Heart right ventricle (tissue), 16 donors: ENCODE results near the gene CXCL10. TPM values are rescaled to one million over a fixed set of nuclear protein-coding genes. Genes with fewer than 3 reads are reported as not detected.

Experiments used
- ATAC-seq, 8 donors: fragments of 200-7000 bp; cut with Tn5 transposase; one replicate each; pipeline ENCODE4 v1.9.1; 2020; ENCODE audit warnings: mild to moderate bottlenecking in 8 of 8, moderate library complexity in 8 of 8, moderate number of reproducible peaks in 1 of 8
- DNase-seq, 2 donors: peaks; one replicate each; pipeline ENCODE4 v3.0.0-alpha.2; 2020
- H3K27ac ChIP-seq, 10 donors: fragments of 200-600 bp; sonication (generic) in 2 of 10; one replicate each; pipeline versions ENCODE4 v1.5.0 to v1.8.0; 2020 to 2022; ENCODE audit warnings: mild to moderate bottlenecking in 3 of 10
- H3K27me3 ChIP-seq, 7 donors: fragments of 200-600 bp; one replicate each; pipeline ENCODE4 v1.8.0; 2021 to 2022; ENCODE audit warnings: mild to moderate bottlenecking in 2 of 7
- H3K36me3 ChIP-seq, 9 donors: fragments of 200-600 bp; sonication (generic) in 1 of 9; one replicate each; pipeline versions ENCODE4 v1.5.0 to v1.8.0; 2020 to 2022; ENCODE audit warnings: mild to moderate bottlenecking in 2 of 9
- H3K4me1 ChIP-seq, 9 donors: fragments of 200-600 bp; sonication (generic) in 1 of 9; one replicate each; pipeline versions ENCODE4 v1.5.0 to v1.8.0; 2020 to 2022; ENCODE audit warnings: mild to moderate bottlenecking in 4 of 9
- H3K4me3 ChIP-seq, 10 donors: fragments of 200-600 bp; sonication (generic) in 2 of 10; one replicate each; pipeline versions ENCODE4 v1.5.0 to v1.8.0; 2020 to 2022; ENCODE audit warnings: mild to moderate bottlenecking in 7 of 10, moderate library complexity in 2 of 10
- H3K9me3 ChIP-seq, 11 donors: fragments of 200-600 bp in 10 of 11; sonication (generic) in 2 of 11; one replicate each; pipeline versions ENCODE4 v1.5.0 to v1.8.0; 2013 to 2022; ENCODE audit warnings: mild to moderate bottlenecking in 2 of 11, control low read depth in 1 of 11, moderate library complexity in 1 of 11
- CTCF ChIP-seq, 9 donors: fragments of 200-600 bp; sonication (generic) in 2 of 9; IDR thresholded peaks; one replicate each; pipeline versions ENCODE4 v1.5.0 to v1.8.0; 2021 to 2022; ENCODE audit warnings: antibody characterized with exemption in 9 of 9, mild to moderate bottlenecking in 5 of 9, moderate library complexity in 1 of 9
- WGBS, 2 donors: extraction: QIAGEN DNeasy Blood & Tissue Kit; methylation state at CpG; one replicate each; pipeline ENCODE4 v1.1.7; 2013; ENCODE audit warnings: inconsistent platforms in 1 of 2; 5-methylcytosine and 5-hydroxymethylcytosine counted together
- intact Hi-C, 10 donors: fragments of 100-400 bp; cut with DNase I; formaldehyde crosslinking; loops; one replicate each; pipeline versions ENCODE4 v1.11.1 to v1.14.2; 2022
- polyA plus RNA-seq, 2 donors: library from polyadenylated mRNA; stranded (reverse); fragments of 200-250 nt; gene quantifications; one replicate each; pipeline ENCODE4 v1.2.3, GENCODE V29; 2013
- total RNA-seq, 10 donors: library from RNA; stranded (reverse); fragmentation: NEBNext Ultra II Directional in 3 of 10; extraction: Animal tissue kit (Norgen Biotek cat#: 25700) in 3 of 10; gene quantifications; one replicate each; pipeline versions ENCODE4 v1.2.1 to v1.2.4, GENCODE V29; 2021 to 2023
- donor health status: Arrhythmogenic right ventricular cardiomyopathy.
- donor health status: ischemic (EF 13 %, LVEDD 7.1; RV severe dilation, severe dysfunction).
- donor health status: healthy with polysubstance abuse.
- donor health status: DM: no; HTN: yes; CAD: no.
- donor health status: DM: no; HTN: no; CAD: no.
- donor health status: ischemic (EF 25% LVEDD 6.9; RV normal size, moderate dysfunction).
- donor health status: ischemic (EF 25% LVEDD 5.7; RV mildly dilated, moderate dysfunction).
- donor health status: healthy.
- donor health status: DM: yes; HTN: yes; CAD: no.
- donor health status: Ischemic cardiomyopathy.
- donor health status: ischemic (EF 35%, LVEDD 5.7; RV mildly dilated, moderate dysfunction).
- donor health status: nonischemic (EF 11% LVEDD 7.7; RV severe dilation, severe dysfunction).
- donor health status: DM: yes; HTN: yes; CAD: no.
- donor health status: PGD.
- donor health status: ischemic (EF 29% LVEDD 5.4; RV normal size, mild dysfunction).
- donor health status: nonischemic (EF 23%, LVEDD 6.1; RV moderate dilation, normal function).

CXCL10 gene
- total and polyA plus RNA-seq, 12 donors, result 0.14 to 191 (median 0.86) TPM; not detected in 2

GRCh38 chr4:75976177-75976576 lies 47.1 kb downstream of the CXCL10 start:
- Histone ChIP-seq H3K27me3 (no peaks in the 10 kb centered on the region), H3K27ac (no peak overlapping the region), H3K36me3 (peaks cover 0 to 100% (median 69%) of the 10 kb centered on the region in 9 donors), H3K4me3 (no peak overlapping the region), H3K9me3 (peaks cover 0 to 8% (median 0%) of the 10 kb centered on the region in 11 donors), H3K4me1 (no peaks in the 10 kb centered on the region)
- DNase-seq (no peak), ATAC-seq (no peak)
- 97 to 99% methylated on average over 2 of the region's 2 CpGs for WGBS, 2 donors
- TF ChIP-seq CTCF (IDR thresholded peaks at IDR 0.05), result no peak
- intact Hi-C loops, result no loop called here

GRCh38 chr4:75973766-75974165 lies 49.5 kb downstream of the CXCL10 start:
- Histone ChIP-seq H3K9me3 (peaks cover 0 to 8% (median 0%) of the 10 kb centered on the region in 11 donors), H3K27me3 (no peaks in the 10 kb centered on the region), H3K4me1 (no peaks in the 10 kb centered on the region), H3K4me3 (no peak overlapping the region), H3K36me3 (peaks cover 0 to 100% (median 75%) of the 10 kb centered on the region in 9 donors), H3K27ac (no peak overlapping the region)
- TF ChIP-seq CTCF (IDR thresholded peaks at IDR 0.05), result no peak
- intact Hi-C loops, result no loop called here
- DNase-seq, result no peak
- no peak for ATAC-seq

Other genes with a start within 250 kb of the CXCL10 start
- not detected for gene PPEF2, start 121.0 kb downstream of the CXCL10 start, total RNA-seq
- gene PPEF2, start 121.0 kb downstream of the CXCL10 start, polyA plus RNA-seq, result not detected
- 10 to 100 TPM in 9 of 10 donors, 1 to 10 TPM in 1; 6.4 to 27.4 (median 14.5) TPM for gene NAAA, start 82.5 kb downstream of the CXCL10 start, total RNA-seq
- gene NAAA, start 82.5 kb downstream of the CXCL10 start, polyA plus RNA-seq, result 1 to 10 TPM; 6.9 to 7.5 TPM
- 10 to 100 TPM; 18.1 to 27.2 (median 24.3) TPM for gene SDAD1, start 32.6 kb downstream of the CXCL10 start, total RNA-seq
- gene SDAD1, start 32.6 kb downstream of the CXCL10 start, polyA plus RNA-seq, result 10 to 100 TPM in 1 of 2 donors, 1 to 10 TPM in 1; 7.4 to 11.9 TPM
- gene CXCL9, start 16.0 kb downstream of the CXCL10 start, total RNA-seq, result 100 to 1,000 TPM in 1 of 10 donors, 1 to 10 TPM in 2, under 1 TPM in 7; 0.10 to 396 (median 0.60) TPM
- gene CXCL9, start 16.0 kb downstream of the CXCL10 start, polyA plus RNA-seq, result under 1 TPM; 0.37 to 0.48 TPM
- 10 to 100 TPM in 1 of 10 donors, under 1 TPM in 4, not detected in 5; 0.23 to 61.0 (median 0.40) TPM for gene CXCL11, start 12.6 kb upstream of the CXCL10 start, total RNA-seq
- gene CXCL11, start 12.6 kb upstream of the CXCL10 start, polyA plus RNA-seq, result under 1 TPM in 1 of 2 donors, not detected in 1; 0.07 TPM
- gene ART3, start 51.2 kb upstream of the CXCL10 start, total RNA-seq, result 100 to 1,000 TPM in 3 of 10 donors, 10 to 100 TPM in 7; 38.4 to 250 (median 65.4) TPM
- gene ART3, start 51.2 kb upstream of the CXCL10 start, polyA plus RNA-seq, result 100 to 1,000 TPM in 1 of 2 donors, 10 to 100 TPM in 1; 67.3 to 108 TPM
- 10 to 100 TPM; 16.1 to 22.6 (median 18.9) TPM for gene NUP54, start 124.9 kb upstream of the CXCL10 start, total RNA-seq
- 10 to 100 TPM in 1 of 2 donors, 1 to 10 TPM in 1; 9.6 to 25.8 TPM for gene NUP54, start 124.9 kb upstream of the CXCL10 start, polyA plus RNA-seq
- 100 to 1,000 TPM in 4 of 10 donors, 10 to 100 TPM in 6; 76.6 to 199 (median 94.9) TPM for gene SCARB2, start 190.3 kb upstream of the CXCL10 start, total RNA-seq
- gene SCARB2, start 190.3 kb upstream of the CXCL10 start, polyA plus RNA-seq, result 100 to 1,000 TPM; 119 to 125 TPM
- gene FAM47E, start 228.2 kb upstream of the CXCL10 start, total RNA-seq, result 1 to 10 TPM; 2.1 to 6.3 (median 3.1) TPM
- gene FAM47E, start 228.2 kb upstream of the CXCL10 start, polyA plus RNA-seq, result 1 to 10 TPM in 1 of 2 donors, under 1 TPM in 1; 0.68 to 4.7 TPM